SK-N-MC (cell line): ENCODE measurements around the gene C1QTNF8.

Experiments
- EZH2 ChIP-seq: fragments of 200-600 bp; sonication (generic); IDR thresholded peaks from one replicate; pipeline ENCODE4 v1.6.1; 2017; ENCODE audit warnings: antibody characterized with exemption
- POLR2AphosphoS5 ChIP-seq: IDR thresholded peaks from 2 replicates; pipeline ENCODE4 v1.6.1; 2012; ENCODE audit warnings: mild to moderate bottlenecking, low read depth, low read length, borderline replicate concordance

- TF ChIP-seq POLR2AphosphoS5 (no peak), EZH2 (no peak)
Measured at GRCh38 chr16:1079341-1079740, 16.7 kb downstream of the C1QTNF8 start.
